Heart left ventricle (tissue), 16 donors: ENCODE results near the gene LYVE1. TPM values are rescaled to one million over a fixed set of nuclear protein-coding genes. Genes with fewer than 3 reads are reported as not detected.

ENCODE experiments used
- ATAC-seq, 4 donors: fragments of 200-7000 bp; cut with Tn5 transposase; one replicate each; pipeline ENCODE4 v1.9.1; 2020 to 2022; ENCODE audit warnings: moderate library complexity in 4 of 4, mild to moderate bottlenecking in 3 of 4, moderate number of reproducible peaks in 1 of 4
- DNase-seq, 5 donors: peaks; one replicate each; pipeline ENCODE4 v3.0.0-alpha.2; 2020
- H3K27ac ChIP-seq, 12 donors: fragments of 200-600 bp; sonication (generic) in 4 of 12; one replicate each; pipeline versions ENCODE4 v1.5.0 to v1.8.0; 2016 to 2022; ENCODE audit warnings: mild to moderate bottlenecking in 2 of 12
- H3K27me3 ChIP-seq, 9 donors: fragments of 200-600 bp; sonication (generic) in 2 of 9; one replicate each; pipeline versions ENCODE4 v1.5.1 to v1.8.0; 2016 to 2022; ENCODE audit warnings: mild to moderate bottlenecking in 3 of 9
- H3K36me3 ChIP-seq, 9 donors: fragments of 200-600 bp; sonication (generic) in 2 of 9; one replicate each; pipeline versions ENCODE4 v1.5.0 to v1.8.0; 2018 to 2022; ENCODE audit warnings: mild to moderate bottlenecking in 2 of 9
- H3K4me1 ChIP-seq, 12 donors: fragments of 200-600 bp; sonication (generic) in 4 of 12; one replicate each; pipeline versions ENCODE4 v1.5.0 to v1.8.0; 2016 to 2022; ENCODE audit warnings: mild to moderate bottlenecking in 3 of 12
- H3K4me3 ChIP-seq, 12 donors: fragments of 200-600 bp; sonication (generic) in 4 of 12; one replicate each; pipeline versions ENCODE4 v1.5.0 to v1.8.0; 2017 to 2022; ENCODE audit warnings: mild to moderate bottlenecking in 9 of 12, moderate library complexity in 4 of 12
- H3K9me3 ChIP-seq, 12 donors: fragments of 200-600 bp; sonication (generic) in 4 of 12; one replicate each; pipeline versions ENCODE4 v1.5.0 to v1.8.0; 2016 to 2022; ENCODE audit warnings: mild to moderate bottlenecking in 1 of 12
- CTCF ChIP-seq, 12 donors: fragments of 200-600 bp; sonication (generic) in 4 of 12; IDR thresholded peaks; one replicate each; pipeline versions ENCODE4 v1.5.0 to v1.8.0; 2018 to 2022; ENCODE audit warnings: antibody characterized with exemption in 12 of 12, mild to moderate bottlenecking in 5 of 12
- POLR2A ChIP-seq, 2 donors: fragments of 450-650 bp; IDR thresholded peaks; one replicate each; pipeline ENCODE4 v1.6.1; 2017; ENCODE audit warnings: antibody characterized with exemption in 2 of 2, mild to moderate bottlenecking in 2 of 2, moderate library complexity in 2 of 2
- WGBS, 4 donors: extraction: QIAGEN DNeasy Blood & Tissue Kit in 2 of 4; methylation state at CpG; one replicate each; pipeline versions ENCODE4 v1.1.5 to v1.1.7; 2013 to 2018; 5-methylcytosine and 5-hydroxymethylcytosine counted together
- intact Hi-C, 10 donors: fragments of 100-400 bp; cut with DNase I; formaldehyde crosslinking; loops; one replicate each; pipeline versions ENCODE4 v1.11.1 to v1.14.2; 2022
- polyA plus RNA-seq, 2 donors: library from polyadenylated mRNA; stranded (reverse); fragments of 200-250 nt; gene quantifications; one replicate each; pipeline ENCODE4 v1.2.3, GENCODE V29; 2013
- total RNA-seq, 9 donors: library from RNA; depleted of rRNA in 2 of 9; stranded (reverse); fragments of >200 nt in 2 of 9; fragmentation: NEBNext Ultra II Directional in 3 of 9; extraction: Animal tissue kit (Norgen Biotek cat#: 25700) in 3 of 9; gene quantifications; one replicate each; pipeline versions ENCODE4 v1.1.0 to v1.2.4, GENCODE V29; 2016 to 2023
- donor health status: ischemic (EF 13 %, LVEDD 7.1; RV severe dilation, severe dysfunction).
- donor health status: healthy with polysubstance abuse.
- donor health status: DM: no; HTN: yes; CAD: no.
- donor health status: DM: no; HTN: no; CAD: no.
- donor health status: ischemic (EF 25% LVEDD 6.9; RV normal size, moderate dysfunction).
- donor health status: ischemic (EF 25% LVEDD 5.7; RV mildly dilated, moderate dysfunction).
- donor health status: healthy.
- donor health status: DM: yes; HTN: yes; CAD: no.
- donor health status: ischemic (EF 35%, LVEDD 5.7; RV mildly dilated, moderate dysfunction).
- donor health status: nonischemic (EF 11% LVEDD 7.7; RV severe dilation, severe dysfunction).
- donor health status: DM: yes; HTN: yes; CAD: no.
- donor health status: PGD.
- donor health status: ischemic (EF 29% LVEDD 5.4; RV normal size, mild dysfunction).
- donor health status: nonischemic (EF 23%, LVEDD 6.1; RV moderate dilation, normal function).

The LYVE1 gene
- total and polyA plus RNA-seq, 11 donors: 8.1 to 163 (median 24.1) TPM

DNA sequence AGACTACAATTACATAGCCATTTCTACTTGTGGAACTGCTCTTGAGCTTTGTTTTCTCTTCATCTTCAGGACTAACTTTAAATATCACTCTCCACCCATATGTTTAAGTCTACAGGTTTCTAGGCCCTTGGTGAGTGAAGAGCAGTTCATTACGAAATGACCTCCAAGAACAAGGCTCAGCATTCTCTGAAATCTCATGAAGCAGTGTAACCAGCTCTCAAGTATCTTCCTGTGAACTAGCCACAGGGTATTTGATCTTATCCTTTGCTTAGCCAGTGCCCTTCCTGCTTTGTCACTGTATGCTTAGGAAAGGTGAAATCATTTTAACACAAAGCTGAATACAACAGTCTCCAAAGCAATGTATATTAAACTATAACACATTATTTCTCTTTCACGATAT is 20.4 kb upstream of the LYVE1 start:
- intact Hi-C loops: loop anchor here in 1 of 10 donors (5.0 kb wide), 1 partner anchor 52 kb away; no protein-coding TSS in a partner anchor
- DNase-seq (no peak), ATAC-seq (no peak)
- Histone ChIP-seq H3K27me3 (no peaks in the 10 kb centered on the region), H3K27ac (no peak overlapping the region), H3K36me3 (no peaks in the 10 kb centered on the region), H3K9me3 (no peaks in the 10 kb centered on the region), H3K4me1 (peaks cover 0 to 38% (median 15%) of the 10 kb centered on the region in 12 donors), H3K4me3 (no peak overlapping the region)
- WGBS, 4 donors: 89 to 97% (median 94%) methylated on average over 2 of the region's 2 CpGs
- TF ChIP-seq CTCF (IDR thresholded peaks at IDR 0.05) (no peak), POLR2A (IDR thresholded peaks at IDR 0.05) (no peak)

GRCh38 chr11:10587995-10588394 is 19.5 kb upstream of the LYVE1 start:
- peaks cover 0 to 46% (median 19%) of the 10 kb centered on the region in 12 donors for H3K4me1 ChIP-seq
- no peak overlapping the region for H3K4me3 ChIP-seq
- H3K36me3 ChIP-seq: no peaks in the 10 kb centered on the region
- intact Hi-C loops: loop anchor here in 1 of 10 donors (5.0 kb wide), 1 partner anchor 51 kb away; no protein-coding TSS in a partner anchor
- no peaks in the 10 kb centered on the region for H3K9me3 ChIP-seq
- H3K27ac ChIP-seq: no peak overlapping the region
- H3K27me3 ChIP-seq: no peaks in the 10 kb centered on the region
- ATAC-seq (no peak), DNase-seq (no peak)
- WGBS, 4 donors: 73 to 84% (median 80%) methylated on average over 3 of the region's 3 CpGs
- TF ChIP-seq POLR2A (IDR thresholded peaks at IDR 0.05): no peak
- no peak for TF ChIP-seq CTCF (IDR thresholded peaks at IDR 0.05)

DNA sequence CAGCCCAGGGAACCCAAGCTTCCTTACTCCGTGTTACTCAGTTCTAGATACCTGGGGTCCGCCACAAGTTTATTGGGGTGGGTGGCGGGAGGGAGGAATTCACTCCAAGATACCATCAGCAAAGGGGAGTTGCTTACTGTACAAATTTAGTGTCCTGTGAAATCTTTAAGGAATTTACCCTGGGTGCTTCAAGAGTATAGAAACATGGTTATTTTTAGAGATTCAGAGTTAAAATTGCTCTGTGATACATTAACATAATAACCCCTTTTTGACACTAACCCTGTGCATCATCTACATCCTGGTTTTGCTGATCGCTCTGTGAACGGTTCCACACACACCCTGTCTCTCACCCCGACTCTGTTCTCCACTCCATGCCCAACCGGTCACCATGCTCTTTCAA is 18.9 kb upstream of the LYVE1 start:
- TF ChIP-seq POLR2A (IDR thresholded peaks at IDR 0.05) (no peak), CTCF (IDR thresholded peaks at IDR 0.05) (no peak)
- peak overlapping the region in 2 of 12 donors; percentile 8 to 68 for H3K27ac ChIP-seq
- no peak for ATAC-seq
- peaks cover 0 to 47% (median 20%) of the 10 kb centered on the region in 12 donors for H3K4me1 ChIP-seq
- H3K36me3 ChIP-seq: no peaks in the 10 kb centered on the region
- whole genome bisulfite sequencing, 4 donors: 92 to 96% (median 93%) methylated on average over 7 of the region's 7 CpGs
- no peak overlapping the region for H3K4me3 ChIP-seq
- no peak for DNase-seq
- intact Hi-C loops: loop anchor here in 1 of 10 donors (5.0 kb wide), 1 partner anchor 50 kb away; no protein-coding TSS in a partner anchor
- no peaks in the 10 kb centered on the region for H3K27me3 ChIP-seq
- no peaks in the 10 kb centered on the region for H3K9me3 ChIP-seq

- whole genome bisulfite sequencing, 4 donors: 10 to 25% (median 16%) methylated on average over 3 of the region's 3 CpGs
- TF ChIP-seq CTCF (IDR thresholded peaks at IDR 0.05) (no peak), POLR2A (IDR thresholded peaks at IDR 0.05) (no peak)
- Histone ChIP-seq H3K9me3 (no peaks in the 10 kb centered on the region), H3K4me3 (no peak overlapping the region), H3K27ac (peak overlapping the region in 7 of 12 donors; percentile 6 to 68 (median 34)), H3K4me1 (peaks cover 0 to 62% (median 24%) of the 10 kb centered on the region in 12 donors), H3K27me3 (no peaks in the 10 kb centered on the region), H3K36me3 (peaks cover 0 to 11% (median 0%) of the 10 kb centered on the region in 9 donors)
- DNase-seq: no peak
- intact Hi-C loops: no loop called here
- ATAC-seq: peak in 1 of 4 donors; percentile 35
Observed at GRCh38 chr11:10584071-10584501, 15.6 kb upstream of the LYVE1 start.
